A673 (cell line): ENCODE results near the gene TMEM198. TPM values are rescaled to one million over a fixed set of nuclear protein-coding genes. Genes with fewer than 3 reads are reported as not detected.

Experiments used
- BruUV-seq: library from RNA; stranded (reverse); fragments of 400-500 nt; replicated peaks from 2 replicates; lab custom pipeline; 2021; lab: Mats Ljungman, UMichigan
- CTCF ChIA-PET: fragments of 300-600 bp; sonication (Branson Sonifier 250); formaldehyde crosslinking; loops from one replicate; lab custom pipeline; 2022; ENCODE audit warnings: antibody characterized with exemption; lab: Charles Lee
- POLR2A ChIA-PET: fragments of 300-600 bp; sonication (Branson Sonifier 250); formaldehyde crosslinking; loops from one replicate; lab custom pipeline; 2022; ENCODE audit warnings: antibody characterized with exemption; ENCODE audit not compliant: low non-redundant PET; lab: Charles Lee
- DNase-seq: peaks from one replicate; pipeline ENCODE4 v3.0.0-alpha.2; 2015; ENCODE audit warnings: low spot score
- H3K27ac ChIP-seq: fragments of 200-600 bp; sonication (generic); 2 replicates; pipeline ENCODE4 v1.5.1; 2016; ENCODE audit warnings: mixed run types, low read depth, mild to moderate bottlenecking, mixed read lengths, antibody characterized with exemption, low read length; ENCODE audit not compliant: poor library complexity, severe bottlenecking
- H3K27me3 ChIP-seq: fragments of 200-600 bp; sonication (generic); replicated peaks from 2 replicates; pipeline ENCODE4 v1.6.1; 2017; ENCODE audit warnings: mixed run types, low read depth, mild to moderate bottlenecking, mixed read lengths, antibody characterized with exemption, low read length; ENCODE audit not compliant: insufficient read depth, poor library complexity
- H3K36me3 ChIP-seq: fragments of 200-600 bp; sonication (generic); 2 replicates; pipeline ENCODE4 v1.6.1; 2016; ENCODE audit warnings: mixed run types, mild to moderate bottlenecking, mixed read lengths, antibody characterized with exemption, low read length; ENCODE audit not compliant: insufficient read depth, poor library complexity, severe bottlenecking
- H3K4me1 ChIP-seq: fragments of 200-600 bp; sonication (generic); 2 replicates; pipeline ENCODE4 v1.6.1; 2017; ENCODE audit warnings: mixed run types, mild to moderate bottlenecking, mixed read lengths, antibody characterized with exemption, low read length; ENCODE audit not compliant: insufficient read depth, poor library complexity, severe bottlenecking
- H3K4me3 ChIP-seq: fragments of 200-600 bp; sonication (generic); 2 replicates; pipeline ENCODE4 v1.5.1; 2016; ENCODE audit warnings: low read depth, mixed run types, mild to moderate bottlenecking, mixed read lengths, low read length; ENCODE audit not compliant: poor library complexity, severe bottlenecking
- H3K9me3 ChIP-seq: fragments of 200-600 bp; sonication (generic); 2 replicates; pipeline ENCODE4 v1.6.1; 2016; ENCODE audit warnings: mixed run types, low read depth, mild to moderate bottlenecking, mixed read lengths, antibody characterized with exemption, low read length; ENCODE audit not compliant: poor library complexity, severe bottlenecking
- CTCF ChIP-seq: fragments of 300-800, 200-600 bp; sonication (generic); conservative IDR thresholded peaks from 2 replicates; pipeline ENCODE4 v1.5.1; 2017; ENCODE audit warnings: low read depth, mild to moderate bottlenecking, antibody characterized with exemption, low read length, moderate library complexity, mixed read lengths
- EZH2 ChIP-seq: fragments of 200-600 bp; sonication (generic); IDR thresholded peaks from 2 replicates; pipeline ENCODE4 v1.6.1; 2017; ENCODE audit warnings: borderline replicate concordance, low read depth, mild to moderate bottlenecking, mixed read lengths, antibody characterized with exemption, low read length; ENCODE audit not compliant: poor library complexity, severe bottlenecking
- intact Hi-C: fragments of 100-400 bp; cut with micrococcal nuclease; formaldehyde crosslinking; loops from one replicate; pipeline ENCODE4 v1.10.0; 2022; ENCODE audit not compliant: unreplicated experiment
- total RNA-seq: library from RNA; stranded (reverse); gene quantifications from 2 replicates; pipeline ENCODE4 v1.2.3, GENCODE V29; 2021

The TMEM198 gene
- total RNA-seq, 1 experiment from 2014 or later, result 4.6 TPM

- CTCF ChIA-PET, result interaction anchor here (1.5 to 1.6 kb wide), 2 partner anchors 8 to 11 kb away, joined by 8 to 20 read pairs; partner anchors contain the start of gene GMPPA
- Histone ChIP-seq H3K27ac (peak overlapping the region; percentile 75), H3K36me3 (peaks cover 3% of the 10 kb centered on the region), H3K4me3 (no peak overlapping the region), H3K4me1 (peaks cover 56% of the 10 kb centered on the region), H3K27me3 (no peaks in the 10 kb centered on the region), H3K9me3 (no peaks in the 10 kb centered on the region)
- no TSS peak for BruUV-seq
- POLR2A ChIA-PET, result no interaction called here
- intact Hi-C loops, result no loop called here
- no peak for TF ChIP-seq CTCF
- DNase-seq, result peak; percentile 77
These were observed 36.9 kb upstream of the TMEM198 start for GRCh38 chr2:219506802-219507526.

- ChIA-PET POLR2A (no interaction called here), CTCF (interaction anchor here (0.7 to 1.6 kb wide), 3 partner anchors 9 to 14 kb away, joined by 3 to 20 read pairs (median 8); partner anchors contain the start of gene GMPPA)
- H3K9me3 ChIP-seq, result no peaks in the 10 kb centered on the region
- no peaks in the 10 kb centered on the region for H3K27me3 ChIP-seq
- TF ChIP-seq CTCF (no peak), EZH2 (no peak)
- DNase-seq, result peak; percentile 43
- intact Hi-C loops, result no loop called here
- BruUV-seq, result no TSS peak
- peaks cover 65% of the 10 kb centered on the region for H3K4me1 ChIP-seq
- H3K36me3 ChIP-seq, result peaks cover 3% of the 10 kb centered on the region
- H3K4me3 ChIP-seq, result no peak overlapping the region
- H3K27ac ChIP-seq, result peak overlapping the region; percentile 75
These were observed 36.0 kb upstream of the TMEM198 start for GRCh38 chr2:219507581-219508443.

GRCh38 chr2:219508444-219508734 lies 35.4 kb upstream of the TMEM198 start:
- Histone ChIP-seq H3K36me3 (peaks cover 3% of the 10 kb centered on the region), H3K27me3 (no peaks in the 10 kb centered on the region), H3K9me3 (no peaks in the 10 kb centered on the region), H3K4me1 (peaks cover 71% of the 10 kb centered on the region), H3K4me3 (no peak overlapping the region), H3K27ac (peak overlapping the region; percentile 75)
- intact Hi-C loops, result no loop called here
- DNase-seq, result no peak
- CTCF ChIA-PET, result interaction anchor here (0.6 to 1.6 kb wide), 2 partner anchors 10 to 119 kb away, joined by 4 to 20 read pairs; partner anchors contain the start of gene GMPPA
- BruUV-seq, result no TSS peak
- POLR2A ChIA-PET, result no interaction called here
- TF ChIP-seq CTCF (no peak), EZH2 (no peak)
